Stimulated activated CD4-positive, alpha-beta T cell treated with anti-CD3 and anti-CD28 coated beads, Interleukin-1b, Interleukin-23, amount 100 ng/mL, for 1 hour (primary cell): ENCODE results near the gene TSHZ2.

Experiments used
- DNase-seq, 2 donors: peaks; one replicate each; pipeline ENCODE4 v3.0.0-alpha.2; 2020; ENCODE audit warnings: low read depth in 2 of 2

Gene TSHZ2

DNA sequence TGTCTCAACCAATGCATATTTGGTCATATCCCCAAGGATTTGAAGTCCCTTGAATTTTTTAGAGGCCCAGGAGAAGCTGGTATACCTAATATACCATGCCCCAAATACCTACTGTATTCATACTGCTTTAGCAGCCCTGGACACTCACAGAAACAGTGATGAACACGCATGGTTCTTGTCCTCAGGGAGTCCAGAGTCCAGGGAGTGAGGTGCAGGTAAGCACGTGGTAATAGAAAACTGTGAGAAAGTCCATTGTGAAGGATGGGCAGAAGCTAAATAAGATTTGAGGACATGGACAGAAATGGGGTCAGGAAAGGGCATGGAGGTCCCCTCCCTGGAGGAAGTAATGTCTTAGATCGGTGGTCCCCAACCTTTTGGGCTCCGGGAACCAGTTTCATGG is 85.4 kb downstream of the TSHZ2 start:
- DNase-seq, result no peak

DNA sequence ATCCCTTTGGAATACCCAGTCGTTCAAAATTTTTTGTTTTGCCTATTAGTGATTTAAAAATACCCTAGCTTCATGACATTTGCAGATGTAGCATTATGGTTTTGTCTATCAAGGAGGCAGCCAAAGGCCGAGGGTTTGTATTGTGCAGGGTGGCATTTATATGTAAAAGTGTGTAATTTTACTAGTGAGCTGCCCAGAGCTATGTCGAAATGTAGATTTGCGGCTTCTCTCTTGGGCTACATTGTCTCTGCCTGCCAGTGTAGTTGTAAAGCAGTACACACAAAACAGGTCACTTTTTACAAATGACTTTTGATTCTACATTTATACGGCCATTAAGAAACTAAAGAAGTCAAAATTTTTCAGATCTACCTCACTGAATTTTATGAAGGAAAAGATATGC is 87.7 kb downstream of the TSHZ2 start:
- no peak for DNase-seq

DNA sequence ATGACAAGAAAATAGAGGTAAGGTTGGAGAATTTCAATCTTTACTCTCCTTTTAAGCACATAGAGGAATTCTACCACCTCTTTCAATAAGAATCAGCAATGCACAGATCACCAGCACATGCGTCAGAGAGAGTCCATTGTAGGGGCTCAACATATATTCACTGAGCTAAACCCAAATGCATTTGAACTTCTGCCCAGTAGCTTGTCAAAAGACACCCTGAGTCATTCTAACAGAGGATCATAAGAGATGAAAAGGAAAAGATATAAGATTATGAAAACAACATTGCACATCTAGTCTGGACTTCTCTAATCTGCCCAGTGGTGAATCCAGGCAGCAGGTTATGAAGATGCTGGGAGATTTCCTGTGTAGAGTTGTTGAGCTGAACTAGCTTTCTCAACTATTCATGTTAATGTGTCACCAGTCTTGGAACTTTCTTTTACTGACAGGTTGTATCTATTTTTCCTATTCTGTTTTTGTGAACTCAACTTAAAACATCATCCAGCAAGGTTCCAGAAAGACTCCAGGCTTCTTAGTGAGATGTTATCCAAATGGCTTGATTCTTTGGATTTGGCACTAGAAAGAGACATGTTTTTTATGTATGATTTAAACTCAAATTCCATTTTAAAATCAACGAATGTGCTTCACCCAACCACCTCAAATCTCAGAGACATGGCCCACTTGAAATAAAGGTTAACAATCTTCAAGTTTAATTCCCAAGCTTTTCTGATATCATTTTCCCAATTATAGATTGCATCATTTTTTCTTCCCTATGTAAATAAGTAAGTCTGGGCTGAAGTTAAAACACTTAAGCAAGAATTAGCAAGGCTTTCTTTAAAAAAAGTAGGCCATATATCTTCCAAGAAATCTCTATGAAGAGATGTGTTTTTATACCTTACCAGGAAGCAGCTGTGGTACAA is 89.3 kb downstream of the TSHZ2 start:
- no peak for DNase-seq

DNA sequence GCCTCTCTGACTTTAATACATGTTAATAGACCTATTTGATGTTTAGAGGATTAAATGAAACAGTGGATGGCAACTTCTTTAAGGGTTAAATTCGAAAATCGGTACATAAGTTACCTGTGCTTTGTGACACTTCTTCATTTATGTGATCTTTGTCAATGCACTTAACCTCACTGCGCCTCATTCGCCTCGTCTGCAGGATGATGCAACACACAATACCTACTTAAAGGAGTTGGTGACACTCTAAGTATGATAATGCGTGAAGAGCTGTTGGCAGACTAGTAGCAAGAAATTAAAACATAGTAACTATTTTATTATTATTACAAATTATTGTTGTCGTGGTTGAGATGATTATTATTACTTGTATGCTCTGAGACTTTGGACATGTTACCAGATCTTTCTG is 92.8 kb downstream of the TSHZ2 start:
- no peak for DNase-seq

DNA sequence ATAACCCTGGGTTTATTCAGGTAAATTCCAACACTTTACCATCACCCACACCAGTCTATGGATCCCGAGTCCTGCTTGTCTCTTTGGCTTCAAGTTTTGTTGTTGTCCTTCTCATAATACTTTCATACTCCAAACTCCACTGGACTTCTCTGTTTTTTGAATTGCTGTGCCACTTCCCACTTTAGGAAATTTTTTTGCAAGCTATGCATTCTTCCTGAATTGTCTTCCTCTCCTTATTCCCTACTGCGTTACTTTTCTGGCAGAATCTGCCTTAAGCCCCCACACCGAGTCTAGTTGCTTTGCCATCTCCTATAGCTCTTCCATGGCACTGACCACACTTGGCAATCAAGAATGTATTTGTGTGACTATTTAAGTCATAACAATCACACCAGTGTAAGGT is 96.1 kb downstream of the TSHZ2 start:
- no peak for DNase-seq

DNA sequence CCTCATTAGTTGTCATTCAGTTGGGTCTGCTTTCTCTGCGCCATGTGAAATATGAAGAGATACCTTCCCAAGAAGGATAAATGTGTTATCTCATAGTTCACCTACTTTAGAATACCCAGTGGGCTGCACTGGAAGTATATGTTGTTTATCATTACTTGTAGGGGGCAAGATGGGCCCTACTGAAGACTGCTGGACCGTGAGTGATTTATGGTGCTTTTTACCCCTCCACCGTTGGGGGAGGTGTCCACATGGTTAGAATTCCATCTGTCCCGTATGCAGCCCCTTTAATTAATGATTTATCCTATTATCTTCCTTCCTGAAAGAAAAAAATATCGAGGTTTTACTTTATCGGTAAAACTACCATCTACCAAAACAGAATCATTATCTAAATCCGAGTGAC is 97.0 kb downstream of the TSHZ2 start:
- no peak for DNase-seq

DNA sequence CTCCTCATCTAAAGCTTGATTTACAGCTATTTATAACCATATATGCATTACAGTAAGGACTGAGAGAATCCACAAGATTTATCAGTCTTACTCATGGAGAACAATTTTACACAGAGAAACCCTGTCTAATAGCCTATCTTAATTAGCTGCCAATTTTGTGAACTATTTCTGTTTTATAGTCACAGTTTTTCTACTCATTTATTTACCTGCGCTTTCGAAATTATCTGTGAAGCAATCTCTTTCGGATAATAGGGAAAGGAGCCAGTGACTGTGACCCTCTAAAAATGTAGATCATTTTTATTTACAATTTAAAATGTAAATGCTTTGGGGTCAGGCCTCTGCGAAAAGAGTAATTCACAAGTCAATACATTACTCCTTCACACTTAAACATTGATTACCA is 98.1 kb downstream of the TSHZ2 start:
- DNase-seq, result no peak

DNA sequence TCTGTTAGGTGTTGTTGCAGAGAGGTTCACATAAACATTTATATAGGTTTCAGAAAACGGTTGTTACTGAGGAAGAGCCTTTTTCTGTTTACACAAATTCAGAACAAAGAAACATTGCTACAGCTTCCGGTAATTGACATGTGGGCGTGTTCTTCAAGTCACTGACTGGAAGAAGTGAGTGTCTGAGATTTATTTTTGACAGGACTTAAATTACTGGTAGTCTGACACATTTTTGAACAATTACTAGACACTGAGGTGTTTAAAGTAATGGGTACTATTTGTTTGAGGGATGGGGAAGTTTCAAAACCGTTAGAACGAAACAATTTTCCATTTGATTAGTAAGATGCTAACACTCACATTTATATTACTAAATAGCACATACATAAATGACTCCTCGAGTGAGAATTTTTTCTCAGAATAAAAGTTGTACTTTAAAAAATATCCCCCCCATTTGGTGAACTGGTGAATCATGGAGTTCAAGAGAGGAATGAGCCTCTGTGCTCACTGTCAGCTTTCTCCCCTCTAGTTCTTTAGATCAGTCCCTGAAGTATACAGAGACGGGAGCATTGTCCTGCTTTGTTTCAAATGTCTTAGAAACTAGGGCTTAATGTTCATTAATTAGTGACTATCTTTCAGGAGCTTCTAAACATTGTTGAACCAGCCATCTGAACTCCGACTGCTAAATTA is 98.7 kb downstream of the TSHZ2 start:
- DNase-seq, result no peak

DNA sequence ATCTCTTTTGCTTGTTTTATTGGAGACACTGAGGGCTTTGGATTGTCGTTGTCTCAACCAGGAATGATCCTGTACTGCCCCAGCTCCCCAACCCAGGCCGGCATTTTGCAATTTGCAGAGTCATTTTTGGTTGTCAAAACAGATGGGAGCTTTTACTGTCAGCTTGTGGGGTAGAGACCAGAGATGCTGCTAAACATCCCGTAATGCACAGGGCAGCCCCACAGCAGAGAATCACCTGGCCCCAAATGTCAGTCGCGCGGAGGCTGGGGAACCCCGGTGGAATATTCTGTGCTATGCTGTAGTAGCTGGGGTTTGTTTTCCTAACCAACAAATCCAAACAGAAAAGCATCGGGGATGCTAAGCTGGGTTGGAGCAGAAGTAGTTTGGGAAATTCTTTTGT is 99.7 kb downstream of the TSHZ2 start:
- DNase-seq, result no peak

DNA sequence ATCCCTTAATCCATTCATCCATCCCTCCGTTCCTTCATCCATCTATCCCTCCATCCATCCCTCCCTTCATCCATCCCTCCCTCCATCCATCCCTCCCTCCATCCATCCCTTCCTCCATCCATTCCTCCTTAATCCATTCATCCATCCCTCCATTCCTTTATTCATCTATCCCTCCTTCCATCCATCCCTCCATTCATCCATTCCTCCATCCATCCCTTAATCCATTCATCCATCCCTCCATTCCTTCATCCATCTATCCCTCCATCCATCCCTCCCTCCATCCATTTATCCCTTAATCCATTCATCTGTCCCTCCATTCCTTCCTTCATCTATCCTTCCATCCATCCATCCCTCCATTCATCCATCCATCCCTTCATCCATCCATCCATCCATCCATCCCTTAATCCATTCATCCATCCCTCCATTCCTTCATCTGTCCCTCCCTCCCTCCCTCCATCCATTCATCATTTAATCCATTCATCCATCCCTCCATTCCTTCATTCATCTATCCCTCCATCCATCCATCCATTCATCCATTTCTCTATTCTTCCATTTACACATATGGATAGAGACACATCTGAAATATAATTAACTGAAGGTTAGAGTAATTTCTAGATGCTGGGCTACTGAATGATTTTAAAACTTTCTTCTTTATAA is 100.9 kb downstream of the TSHZ2 start:
- DNase-seq, result no peak

DNA sequence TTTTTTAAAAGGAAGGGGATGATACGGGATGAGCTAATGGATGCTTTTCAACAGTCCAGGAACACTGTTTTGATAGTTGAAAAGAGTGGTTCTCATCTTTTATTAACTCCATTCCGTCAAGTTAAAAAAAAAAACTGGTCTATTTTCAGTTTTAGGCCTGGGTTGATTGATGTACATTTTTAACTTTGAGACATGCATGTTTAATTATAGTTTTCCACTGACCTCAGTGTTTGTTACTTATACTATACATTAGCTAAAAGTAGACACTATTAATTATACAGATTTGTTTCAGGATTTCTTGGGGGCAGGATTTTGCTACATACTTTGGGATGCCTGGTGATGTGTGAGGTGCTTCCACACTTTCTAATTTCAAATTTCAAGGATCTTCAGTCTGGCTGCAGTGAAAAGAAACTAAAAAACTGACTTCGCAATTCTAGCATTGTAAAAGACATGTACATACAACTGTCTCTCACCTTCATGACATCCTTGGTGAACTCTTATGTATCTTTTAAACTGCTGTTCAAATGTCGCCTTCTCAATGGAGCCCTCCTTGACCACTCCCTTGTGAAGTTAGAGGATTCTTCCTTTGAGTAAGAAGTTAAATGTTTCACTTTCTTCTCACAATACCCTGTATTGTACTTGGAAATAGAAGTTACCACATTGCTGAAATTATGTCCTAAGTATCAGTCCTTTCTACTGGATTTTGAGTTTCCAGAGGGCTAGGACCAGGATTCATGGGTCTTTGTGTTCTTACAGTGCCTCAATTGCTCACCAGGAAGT is 101.7 kb downstream of the TSHZ2 start:
- no peak for DNase-seq

DNA sequence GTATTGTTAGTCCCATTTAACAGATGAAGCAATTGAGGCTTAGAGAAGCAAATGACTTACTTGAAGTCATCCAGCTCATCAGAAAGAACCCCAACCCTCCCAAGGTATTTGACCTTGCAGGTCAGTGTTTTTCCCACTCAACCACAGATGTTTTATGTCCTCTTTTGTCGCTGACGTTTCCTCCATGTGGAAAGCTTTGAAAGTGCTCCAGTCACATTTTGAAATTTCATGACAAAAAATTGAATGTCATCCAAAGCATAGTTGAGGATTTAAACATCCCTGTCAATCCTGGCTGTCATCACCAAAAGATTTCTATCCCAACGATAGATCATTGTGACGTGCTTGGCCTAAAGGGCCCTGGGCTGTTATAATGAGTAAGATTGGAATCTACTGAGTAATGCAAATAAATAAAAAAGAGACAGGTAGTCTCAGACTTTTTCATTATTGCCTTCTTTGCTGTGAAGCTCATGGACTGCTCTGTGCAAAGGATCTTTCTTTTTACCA is 102.7 kb downstream of the TSHZ2 start:
- DNase-seq, result no peak

DNA sequence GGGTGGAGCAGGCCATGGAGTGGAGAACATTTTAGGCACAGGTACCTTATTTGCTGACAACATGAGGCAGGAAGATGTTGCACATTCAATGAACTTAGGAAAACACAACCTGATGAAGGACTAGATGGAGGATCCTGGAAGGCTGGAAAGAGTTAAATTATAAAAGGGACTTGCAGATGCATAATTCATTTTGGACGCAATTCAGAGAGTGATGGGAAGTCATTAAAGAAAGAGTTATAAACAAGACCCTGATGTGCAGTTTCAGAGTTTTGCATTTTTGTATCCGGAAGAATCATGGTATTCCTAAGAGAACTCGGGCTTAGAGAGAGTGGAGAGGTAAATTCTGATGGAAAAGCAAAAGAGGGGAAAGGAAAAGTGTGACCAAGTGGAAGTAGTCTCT is 104.5 kb downstream of the TSHZ2 start:
- no peak for DNase-seq

DNA sequence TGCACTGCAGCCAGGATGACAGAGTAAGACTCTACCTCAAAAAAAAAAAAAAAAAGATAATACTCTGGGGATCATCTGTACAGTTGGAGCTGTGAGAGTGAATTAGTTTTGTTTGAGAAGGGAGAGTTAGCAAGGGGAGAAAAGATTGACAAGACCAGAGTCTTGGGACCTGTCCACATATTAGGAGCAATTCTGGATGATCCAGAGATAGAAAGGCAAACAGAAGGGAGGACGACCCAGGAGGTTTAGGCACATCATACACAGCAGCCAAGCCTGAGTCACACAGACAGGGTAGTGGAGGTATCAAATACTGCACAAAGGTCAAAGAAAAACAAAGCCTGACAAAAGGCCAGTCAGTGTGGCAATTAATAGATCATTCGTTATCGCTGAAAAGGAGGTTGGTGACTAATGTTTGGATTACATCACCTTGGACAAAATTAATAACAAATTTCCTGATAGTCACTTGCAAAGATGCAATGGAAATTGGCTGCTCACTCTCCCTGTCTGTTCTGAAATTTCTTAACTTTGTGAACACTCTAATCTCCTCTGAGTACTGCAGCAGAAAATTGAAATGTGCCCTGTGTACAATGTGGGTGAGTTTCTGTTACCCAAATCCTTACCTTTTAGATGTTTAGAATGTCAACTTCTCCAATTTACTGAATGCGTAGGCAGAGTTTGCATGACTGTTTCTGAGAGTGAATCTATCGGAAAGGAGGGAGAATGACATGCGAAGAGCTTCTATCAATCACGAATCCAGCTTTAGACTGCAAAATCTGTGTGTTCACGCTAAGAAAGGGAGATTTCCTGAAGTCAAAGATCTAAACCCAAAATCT is 105.4 kb downstream of the TSHZ2 start:
- DNase-seq, result no peak

DNA sequence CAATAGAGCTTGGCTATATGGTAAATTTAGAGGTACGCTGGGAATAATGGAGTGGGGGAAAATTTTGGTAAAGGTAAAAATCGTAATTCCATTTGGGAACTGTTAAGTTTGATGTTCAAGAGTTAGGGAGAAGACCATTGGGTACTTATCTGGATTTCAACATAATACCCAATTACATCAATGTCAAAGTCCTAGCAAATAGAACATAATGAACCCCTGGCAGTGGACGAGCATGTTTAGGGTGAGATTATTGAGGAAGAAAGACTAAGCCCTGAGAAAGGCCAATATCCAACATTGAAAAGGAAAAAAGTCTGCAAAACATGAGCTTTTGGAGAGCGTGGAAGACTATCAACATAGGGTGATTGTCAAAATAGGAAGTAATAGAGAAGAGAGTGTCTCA is 106.6 kb downstream of the TSHZ2 start:
- DNase-seq, result no peak

DNA sequence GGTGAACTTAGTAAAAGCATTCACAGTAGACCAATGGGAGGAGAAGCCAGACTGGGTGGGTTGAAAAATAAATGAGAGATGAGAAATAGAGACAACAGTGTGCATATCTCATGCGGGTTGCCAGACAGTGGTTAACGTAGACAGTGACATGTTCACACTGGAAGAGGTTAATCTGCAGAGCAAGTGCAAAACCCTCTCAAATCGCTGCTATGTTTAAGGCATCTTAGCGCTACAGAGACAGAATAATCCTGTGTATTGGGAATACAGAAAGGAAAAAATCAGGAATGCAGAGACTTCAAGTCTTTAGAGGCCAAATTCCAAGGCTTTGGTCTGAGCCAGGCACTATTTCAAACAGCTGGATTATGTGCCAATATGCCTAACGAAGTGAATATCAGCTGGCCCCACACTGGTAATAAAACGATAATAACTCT is 107.1 kb downstream of the TSHZ2 start:
- DNase-seq, result no peak

DNA sequence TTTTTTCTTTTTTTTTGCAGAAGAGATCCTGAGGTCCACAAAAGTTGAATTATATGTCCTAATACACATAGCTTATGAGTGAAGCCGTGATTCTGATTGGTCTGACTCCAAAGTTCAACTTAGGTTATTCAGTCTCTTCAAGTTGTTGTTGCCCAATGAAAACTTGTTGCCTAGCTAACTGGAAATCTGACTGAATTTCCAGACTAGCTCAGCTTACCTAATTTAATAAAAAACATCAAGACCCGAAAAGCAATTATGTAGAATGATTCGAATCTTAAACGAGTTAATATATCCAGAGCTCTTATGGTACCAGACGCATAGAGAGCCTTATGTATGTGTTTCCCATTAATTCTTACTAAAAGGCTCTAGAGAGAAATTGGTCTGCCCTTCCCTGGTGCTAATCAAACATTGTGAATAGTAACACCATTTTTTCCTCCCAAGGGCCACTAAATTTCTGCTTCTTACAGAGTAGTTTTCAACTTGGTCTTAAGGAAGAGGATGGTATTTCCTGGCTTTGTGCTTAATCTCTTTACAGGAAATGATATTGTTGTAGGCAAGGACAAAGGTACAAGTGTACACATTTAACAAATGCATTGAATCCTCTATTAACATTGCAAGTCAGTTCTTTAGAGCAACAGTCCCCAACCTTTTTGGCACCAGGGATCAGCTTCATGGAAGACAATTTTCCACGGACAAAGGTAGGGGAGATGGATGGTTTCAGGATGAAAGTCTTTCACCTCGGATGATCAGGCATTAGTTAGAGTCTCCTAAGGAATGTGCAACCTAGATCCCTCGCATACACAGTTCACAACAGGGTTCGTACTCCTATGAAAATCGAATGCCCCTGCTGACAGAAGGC is 107.9 kb downstream of the TSHZ2 start:
- no peak for DNase-seq

DNA sequence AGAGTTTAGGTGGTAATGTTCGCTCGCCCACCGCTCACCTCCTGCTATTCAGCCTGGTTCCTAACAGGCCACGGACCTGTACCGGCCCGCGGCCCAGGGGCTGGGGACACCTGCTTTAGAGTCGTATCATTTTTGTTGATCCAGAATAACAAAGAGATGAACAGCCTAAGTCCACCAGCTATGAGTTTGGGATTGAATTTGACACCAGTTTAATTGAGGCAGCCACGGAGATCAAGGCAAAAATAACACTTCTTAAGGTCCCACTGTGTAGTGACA is 108.5 kb downstream of the TSHZ2 start:
- DNase-seq, result no peak

DNA sequence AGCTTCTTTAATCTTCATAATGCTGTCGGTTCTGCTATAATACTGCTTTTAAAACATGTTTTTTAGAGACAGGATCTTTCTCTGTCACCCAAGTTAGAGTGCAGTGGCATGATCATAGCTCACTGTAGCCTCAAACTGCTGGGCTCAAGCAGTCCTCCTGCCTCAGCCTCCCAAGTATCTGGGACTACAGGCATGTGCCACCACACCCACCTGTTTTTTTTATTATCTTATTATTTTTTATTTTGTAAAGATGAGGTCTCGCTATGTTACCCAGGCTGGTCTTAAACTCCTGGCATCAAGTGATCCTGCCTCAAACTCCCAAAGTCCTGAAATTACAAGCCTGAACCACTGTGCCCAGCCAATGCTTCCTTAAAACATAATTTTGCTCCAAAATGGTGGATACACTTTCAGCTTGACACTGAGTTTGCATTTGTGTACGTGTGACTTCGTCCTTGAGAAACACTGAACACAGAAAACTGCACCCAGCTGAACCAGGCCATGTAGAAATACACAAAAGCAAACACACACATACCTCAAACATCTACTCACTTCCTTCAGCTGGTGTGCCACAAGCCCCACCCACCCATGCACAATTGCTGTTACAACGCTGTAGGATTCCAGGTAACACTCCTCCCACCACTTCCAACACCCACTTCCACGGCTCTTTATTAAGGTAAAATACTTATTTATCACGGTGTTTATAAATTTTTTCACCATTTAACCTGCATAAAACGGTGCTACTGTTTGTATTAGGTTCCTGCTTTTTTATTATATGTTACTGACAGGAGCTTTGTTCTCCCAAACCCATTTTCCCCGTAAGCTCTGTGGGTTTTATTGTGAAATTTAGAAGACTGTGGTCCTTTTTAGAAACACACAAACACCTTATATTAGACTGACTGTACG is 109.1 kb downstream of the TSHZ2 start:
- peak in 1 of 2 donors; percentile 13 for DNase-seq
